Stromal cell of bone marrow (primary cell): Measurements from ENCODE around the gene DLL4.

Source experiments
- DNase-seq: peaks from one replicate; pipeline ENCODE4 v3.0.0-alpha.2; 2012; ENCODE audit warnings: low read depth

The DLL4 gene

DNA sequence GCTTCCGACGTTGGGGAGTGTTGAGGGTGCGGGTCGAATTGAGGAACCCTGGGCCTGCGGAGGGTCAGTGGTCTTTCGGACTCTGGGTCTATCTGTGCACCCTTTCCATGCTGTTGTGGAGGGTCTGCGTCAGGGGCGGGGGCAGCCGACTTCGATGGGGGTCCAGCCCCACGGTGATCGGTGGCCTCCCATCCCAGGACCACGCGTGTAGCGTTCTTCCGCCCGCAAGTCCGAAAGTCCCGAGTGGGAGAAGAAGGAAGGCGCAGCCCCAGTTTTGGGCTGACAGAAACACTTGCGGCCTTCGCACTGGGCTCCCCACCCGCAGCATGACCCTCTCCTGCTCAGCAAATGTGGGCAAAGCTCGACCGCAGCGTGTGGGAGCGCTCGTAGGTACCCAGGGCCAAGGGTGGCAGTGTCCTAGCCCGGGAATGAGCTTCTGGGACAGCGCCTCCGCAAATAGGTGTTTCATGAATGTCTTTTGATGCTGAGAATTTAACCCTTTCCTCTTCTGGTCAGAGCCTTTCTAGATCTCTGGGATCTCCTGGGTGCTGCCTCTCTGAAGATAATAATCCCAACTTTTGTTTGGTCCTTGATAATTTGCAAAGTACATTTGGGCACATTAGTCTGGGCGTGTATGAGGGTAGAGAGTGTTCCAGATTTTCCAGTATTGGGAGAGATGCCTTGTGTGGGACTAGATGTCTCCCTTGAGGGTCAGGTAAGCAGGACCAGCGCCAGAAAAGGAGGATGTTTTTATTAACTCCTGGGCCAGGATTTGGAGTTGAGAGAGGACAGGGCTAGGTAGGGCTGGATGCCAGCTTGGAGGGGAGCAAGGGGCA, 2.3 kb upstream of the DLL4 start:
- no peak for DNase-seq

- DNase-seq = no peak
Observed at GRCh38 chr15:40927495-40927872, 1.7 kb upstream of the DLL4 start.

GRCh38 chr15:40927873-40928806, 1.0 kb upstream of the DLL4 start:
- DNase-seq = no peak

- no peak for DNase-seq
Observed at GRCh38 chr15:40929660-40930429, 705 bp downstream of the DLL4 start.

DNA sequence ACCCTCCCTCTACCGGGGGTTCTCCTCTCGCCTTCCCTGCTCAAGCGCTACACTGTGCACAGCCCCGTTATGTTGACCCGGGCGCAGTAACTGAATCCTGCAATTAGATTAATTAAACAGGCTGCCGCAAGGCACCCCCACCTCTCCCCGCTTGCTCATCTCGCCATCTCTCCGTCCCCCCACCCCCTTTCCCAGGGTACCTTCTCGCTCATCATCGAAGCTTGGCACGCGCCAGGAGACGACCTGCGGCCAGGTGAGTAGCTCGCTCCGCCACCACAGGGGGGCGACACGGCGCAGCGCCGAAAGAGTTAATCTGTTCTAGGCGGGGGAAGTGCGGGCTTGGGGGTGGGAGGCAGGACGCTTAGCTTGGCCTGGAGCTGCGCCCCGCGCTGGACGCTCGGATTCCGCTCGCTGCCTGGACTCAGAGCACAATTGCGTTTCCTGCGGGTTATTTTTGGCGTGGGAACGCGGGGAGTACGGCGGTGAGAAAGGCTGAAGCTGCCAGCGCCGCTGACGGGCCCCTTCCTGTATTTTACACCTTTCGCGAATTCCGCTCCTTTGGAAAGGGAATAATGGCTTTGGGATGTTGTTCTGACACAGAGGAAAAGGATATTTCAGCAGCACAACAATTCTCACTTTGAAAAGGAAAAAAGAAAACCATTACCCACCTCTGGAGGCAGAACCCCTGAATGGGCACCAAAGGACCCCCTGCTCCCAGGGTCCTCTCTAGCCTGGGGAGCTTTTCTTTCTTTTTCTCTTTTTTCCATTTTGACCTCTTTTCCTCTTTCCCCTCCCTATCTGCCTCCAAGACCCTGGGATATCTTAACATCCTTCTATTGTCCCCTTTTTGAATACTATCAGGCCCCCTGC, 1.5 kb downstream of the DLL4 start:
- no peak for DNase-seq

- DNase-seq = no peak
Observed at GRCh38 chr15:40931300-40932142, 2.4 kb downstream of the DLL4 start.

DNA sequence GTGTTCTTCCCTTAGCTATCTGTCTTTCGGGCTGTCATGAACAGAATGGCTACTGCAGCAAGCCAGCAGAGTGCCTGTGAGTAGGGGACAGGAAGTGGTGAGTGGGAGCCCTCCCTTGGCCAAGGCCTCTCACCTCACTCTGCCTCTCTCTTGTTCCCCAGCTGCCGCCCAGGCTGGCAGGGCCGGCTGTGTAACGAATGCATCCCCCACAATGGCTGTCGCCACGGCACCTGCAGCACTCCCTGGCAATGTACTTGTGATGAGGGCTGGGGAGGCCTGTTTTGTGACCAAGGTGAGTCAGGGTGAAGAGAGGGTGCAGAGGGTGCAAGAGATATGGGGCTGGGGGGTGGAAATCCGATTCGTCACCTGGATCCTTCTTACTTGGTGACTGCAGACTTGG, 3.0 kb downstream of the DLL4 start:
- no peak for DNase-seq

GRCh38 chr15:40932649-40933516, 3.7 kb downstream of the DLL4 start:
- no peak for DNase-seq

- DNase-seq = no peak
Observed at GRCh38 chr15:40933517-40933902, 4.4 kb downstream of the DLL4 start.

DNA sequence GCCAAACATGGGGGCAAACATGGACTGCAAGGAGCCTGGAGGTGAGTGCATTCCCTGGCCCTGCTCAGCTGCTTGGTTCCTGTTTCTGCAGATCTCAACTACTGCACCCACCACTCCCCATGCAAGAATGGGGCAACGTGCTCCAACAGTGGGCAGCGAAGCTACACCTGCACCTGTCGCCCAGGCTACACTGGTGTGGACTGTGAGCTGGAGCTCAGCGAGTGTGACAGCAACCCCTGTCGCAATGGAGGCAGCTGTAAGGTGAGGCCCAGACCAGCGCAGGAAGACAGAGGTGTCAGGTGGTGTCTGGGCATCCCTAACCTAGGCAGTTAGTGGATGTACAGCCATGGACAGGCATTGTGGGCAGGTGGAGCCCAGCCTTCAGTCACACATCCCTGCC, 5.3 kb downstream of the DLL4 start:
- DNase-seq = no peak

DNA sequence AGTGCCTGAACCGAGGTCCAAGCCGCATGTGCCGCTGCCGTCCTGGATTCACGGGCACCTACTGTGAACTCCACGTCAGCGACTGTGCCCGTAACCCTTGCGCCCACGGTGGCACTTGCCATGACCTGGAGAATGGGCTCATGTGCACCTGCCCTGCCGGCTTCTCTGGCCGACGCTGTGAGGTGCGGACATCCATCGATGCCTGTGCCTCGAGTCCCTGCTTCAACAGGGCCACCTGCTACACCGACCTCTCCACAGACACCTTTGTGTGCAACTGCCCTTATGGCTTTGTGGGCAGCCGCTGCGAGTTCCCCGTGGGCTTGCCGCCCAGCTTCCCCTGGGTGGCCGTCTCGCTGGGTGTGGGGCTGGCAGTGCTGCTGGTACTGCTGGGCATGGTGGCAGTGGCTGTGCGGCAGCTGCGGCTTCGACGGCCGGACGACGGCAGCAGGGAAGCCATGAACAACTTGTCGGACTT, 7.1 kb downstream of the DLL4 start:
- no peak for DNase-seq

DNA sequence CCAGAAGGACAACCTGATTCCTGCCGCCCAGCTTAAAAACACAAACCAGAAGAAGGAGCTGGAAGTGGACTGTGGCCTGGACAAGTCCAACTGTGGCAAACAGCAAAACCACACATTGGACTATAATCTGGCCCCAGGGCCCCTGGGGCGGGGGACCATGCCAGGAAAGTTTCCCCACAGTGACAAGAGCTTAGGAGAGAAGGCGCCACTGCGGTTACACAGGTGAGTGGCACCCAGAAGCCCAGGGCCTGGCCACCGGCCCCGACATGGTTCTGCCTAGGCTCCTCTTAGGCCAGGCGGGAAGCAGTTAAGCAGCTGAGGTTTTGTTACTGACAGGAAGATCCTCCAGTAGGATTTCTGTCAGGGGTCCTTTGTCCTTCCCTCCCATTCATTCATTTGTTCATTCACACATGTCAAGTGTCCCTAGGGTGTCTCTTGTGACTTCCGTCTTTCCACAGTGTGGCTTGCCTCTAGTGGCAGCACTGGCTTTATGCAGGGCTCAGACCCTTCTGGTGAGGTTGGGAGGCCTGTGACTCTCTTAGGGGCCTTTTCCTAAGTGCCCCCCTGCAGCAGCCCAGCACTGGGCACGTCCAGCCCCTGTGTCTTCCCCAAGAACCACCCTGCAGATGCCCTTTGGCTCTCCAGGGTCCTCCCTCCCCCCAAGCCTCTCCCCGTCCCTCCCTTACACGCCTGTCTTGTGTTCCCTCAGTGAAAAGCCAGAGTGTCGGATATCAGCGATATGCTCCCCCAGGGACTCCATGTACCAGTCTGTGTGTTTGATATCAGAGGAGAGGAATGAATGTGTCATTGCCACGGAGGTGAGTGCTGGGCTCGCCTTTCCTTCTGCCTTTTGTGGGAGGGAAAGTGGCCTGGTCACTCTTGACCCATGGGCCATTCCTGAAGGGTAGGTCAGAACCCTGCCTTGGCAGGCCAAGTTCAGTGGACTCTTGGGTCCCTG, 7.8 kb downstream of the DLL4 start:
- no peak for DNase-seq

DNA sequence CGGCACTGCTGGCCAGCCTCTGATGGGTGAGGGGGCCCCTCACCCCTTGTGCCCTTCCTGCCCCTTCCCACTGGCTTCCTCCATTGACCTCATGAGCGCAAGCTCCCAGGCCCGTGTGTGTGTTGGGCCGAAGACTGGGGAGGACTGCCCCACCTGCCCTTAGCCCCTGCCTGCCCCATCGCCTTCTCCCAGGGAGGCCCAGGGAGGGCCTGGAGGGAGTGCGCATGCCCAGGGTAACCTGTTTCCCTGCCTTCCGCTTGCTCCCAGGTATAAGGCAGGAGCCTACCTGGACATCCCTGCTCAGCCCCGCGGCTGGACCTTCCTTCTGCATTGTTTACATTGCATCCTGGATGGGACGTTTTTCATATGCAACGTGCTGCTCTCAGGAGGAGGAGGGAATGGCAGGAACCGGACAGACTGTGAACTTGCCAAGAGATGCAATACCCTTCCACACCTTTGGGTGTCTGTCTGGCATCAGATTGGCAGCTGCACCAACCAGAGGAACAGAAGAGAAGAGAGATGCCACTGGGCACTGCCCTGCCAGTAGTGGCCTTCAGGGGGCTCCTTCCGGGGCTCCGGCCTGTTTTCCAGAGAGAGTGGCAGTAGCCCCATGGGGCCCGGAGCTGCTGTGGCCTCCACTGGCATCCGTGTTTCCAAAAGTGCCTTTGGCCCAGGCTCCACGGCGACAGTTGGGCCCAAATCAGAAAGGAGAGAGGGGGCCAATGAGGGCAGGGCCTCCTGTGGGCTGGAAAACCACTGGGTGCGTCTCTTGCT, 8.8 kb downstream of the DLL4 start:
- DNase-seq = no peak

- DNase-seq = no peak
Observed at GRCh38 chr15:40938536-40938870, 9.4 kb downstream of the DLL4 start.

- no peak for DNase-seq
Observed at GRCh38 chr15:40940296-40940801, 11.2 kb downstream of the DLL4 start.

GRCh38 chr15:40941068-40941527, 12.0 kb downstream of the DLL4 start:
- no peak for DNase-seq
